ENCODE measurements around the gene HOXD9. TPM values are rescaled to one million over a fixed set of nuclear protein-coding genes. Genes with fewer than 3 reads are reported as not detected.

HOXD9 gene
- total RNA-seq, 1 experiment from 2014 or later = not detected

DNA sequence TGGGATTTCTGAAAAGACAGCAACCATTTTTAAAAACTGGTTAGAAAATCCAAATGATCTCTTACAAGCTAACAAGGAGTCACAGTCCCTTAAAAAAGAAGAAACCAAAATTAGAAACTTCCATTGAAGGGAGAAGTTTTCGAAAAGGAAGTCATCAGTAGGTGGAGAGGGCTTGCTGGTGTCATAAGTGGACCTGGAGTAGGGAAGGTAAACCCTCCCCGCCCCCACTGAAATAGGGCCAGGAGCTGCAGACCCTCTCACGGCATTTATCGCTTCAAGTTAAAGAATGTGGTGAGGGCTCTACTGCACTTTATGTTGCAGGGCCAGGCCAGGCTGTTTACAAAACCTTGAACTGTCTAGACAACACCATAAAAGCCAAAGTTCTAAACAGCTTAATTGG, 12.6 kb upstream of the HOXD9 start:
- POLR2A ChIA-PET (ENCODE audit: unreplicated experiment) = interaction anchor here (0.6 kb wide), 1 partner anchor 420 kb away, joined by 3 read pairs; no protein-coding TSS in a partner anchor
- CTCF ChIA-PET = interaction anchor here (0.6 to 1.5 kb wide), 3 partner anchors 13 to 544 kb away, joined by 3 to 6 read pairs (median 4); no protein-coding TSS in a partner anchor
- H4K20me1 ChIP-seq (ENCODE audit: insufficient read depth) = no peaks in the 10 kb centered on the region
- intact Hi-C loops (cut with micrococcal nuclease; ENCODE audit: unreplicated experiment) = loop anchor here (5.0 kb wide), 1 partner anchor 1037 kb away; no protein-coding TSS in a partner anchor
- no peak for DNase-seq
- no peaks in the 10 kb centered on the region for H3K4me1 ChIP-seq (replicated peaks; ENCODE audit: insufficient read depth)
- no peaks in the 10 kb centered on the region for H3K36me3 ChIP-seq (ENCODE audit: low read depth)
- H3F3A ChIP-seq (ENCODE audit: insufficient read depth, low read depth) = no peaks in the 10 kb centered on the region
- no peaks in the 10 kb centered on the region for H3K79me2 ChIP-seq (ENCODE audit: low read depth)
- H3K27ac ChIP-seq = no peak overlapping the region
- H3K4me2 ChIP-seq = no peak overlapping the region
- H3K4me3 ChIP-seq = no peak overlapping the region
- no TSS peak for BruUV-seq (replicated peaks)
- no peak overlapping the region for H2AFZ ChIP-seq
- no peaks in the 10 kb centered on the region for H3K9me2 ChIP-seq (ENCODE audit: insufficient read depth)
- TF ChIP-seq EZH2 (IDR thresholded peaks at IDR 0.05; ENCODE audit: low read depth) (no peak), CTCF (conservative IDR thresholded peaks at IDR 0.05) (no peak)
- peaks cover 42% of the 10 kb centered on the region for H3K27me3 ChIP-seq (ENCODE audit: insufficient read depth, low read depth)
- no peaks in the 10 kb centered on the region for H3K9me3 ChIP-seq (ENCODE audit: insufficient read depth, low read depth)

DNA sequence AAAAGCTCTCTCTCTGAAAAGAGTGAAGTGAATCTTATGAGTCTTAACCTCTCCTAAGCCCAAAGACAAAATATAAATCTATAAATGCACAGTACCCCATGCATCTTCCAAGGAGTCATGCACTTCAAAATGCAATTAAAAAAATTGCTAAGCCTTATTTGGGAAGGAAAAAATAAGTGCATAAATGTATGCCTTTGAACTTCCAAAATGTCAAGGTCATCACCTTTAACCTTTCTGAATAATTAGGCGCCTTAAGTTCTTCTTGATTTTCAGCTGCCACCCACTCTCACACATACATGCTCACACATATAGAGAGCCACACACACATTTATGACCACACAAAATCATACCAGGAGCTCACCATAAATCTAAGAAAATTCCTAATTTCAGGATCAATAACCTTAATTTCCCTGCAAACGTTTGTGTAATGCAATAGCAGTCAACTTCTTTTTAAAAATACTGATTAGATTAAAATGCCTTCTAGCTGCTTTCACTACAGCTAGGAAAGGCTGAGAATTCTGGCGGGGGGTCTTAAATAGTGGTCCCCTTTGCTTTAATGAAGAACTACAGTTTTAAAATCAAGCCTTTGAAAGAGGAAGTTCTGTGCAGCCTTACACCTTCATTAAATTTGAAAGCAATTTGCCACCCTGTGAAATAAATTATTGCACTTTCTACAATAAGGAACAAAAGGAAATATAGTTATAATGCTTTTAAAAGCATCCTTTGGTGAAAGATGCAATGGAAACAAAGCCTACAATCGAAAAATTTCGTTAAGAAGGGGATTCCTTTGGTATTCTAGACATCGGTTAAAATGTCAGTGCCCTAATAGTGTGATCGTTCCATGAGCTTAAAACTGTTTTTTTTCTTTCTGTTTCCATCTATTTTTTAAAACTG, 11.9 kb upstream of the HOXD9 start:
- TF ChIP-seq CTCF (conservative IDR thresholded peaks at IDR 0.05) (no peak), EZH2 (IDR thresholded peaks at IDR 0.05; ENCODE audit: low read depth) (no peak)
- Histone ChIP-seq H3K4me2 (no peak overlapping the region), H3K4me1 (replicated peaks; ENCODE audit: insufficient read depth) (no peaks in the 10 kb centered on the region), H3K27me3 (ENCODE audit: insufficient read depth, low read depth) (peaks cover 49% of the 10 kb centered on the region), H2AFZ (no peak overlapping the region), H3K4me3 (no peak overlapping the region), H3K79me2 (ENCODE audit: low read depth) (no peaks in the 10 kb centered on the region), H3K27ac (no peak overlapping the region), H3F3A (ENCODE audit: insufficient read depth, low read depth) (no peaks in the 10 kb centered on the region), H3K9me3 (ENCODE audit: insufficient read depth, low read depth) (no peaks in the 10 kb centered on the region), H3K36me3 (ENCODE audit: low read depth) (no peaks in the 10 kb centered on the region), H4K20me1 (ENCODE audit: insufficient read depth) (no peaks in the 10 kb centered on the region), H3K9me2 (ENCODE audit: insufficient read depth) (no peaks in the 10 kb centered on the region)
- POLR2A ChIA-PET (ENCODE audit: unreplicated experiment) = interaction anchor here (0.6 kb wide), 1 partner anchor 421 kb away, joined by 3 read pairs; no protein-coding TSS in a partner anchor
- DNase-seq = no peak
- CTCF ChIA-PET = interaction anchor here (0.6 to 1.5 kb wide), 3 partner anchors 14 to 543 kb away, joined by 3 to 6 read pairs (median 4); no protein-coding TSS in a partner anchor
- intact Hi-C loops (cut with micrococcal nuclease; ENCODE audit: unreplicated experiment) = loop anchor here (5.0 kb wide), 1 partner anchor 1037 kb away; no protein-coding TSS in a partner anchor
- no TSS peak for BruUV-seq (replicated peaks)

DNA sequence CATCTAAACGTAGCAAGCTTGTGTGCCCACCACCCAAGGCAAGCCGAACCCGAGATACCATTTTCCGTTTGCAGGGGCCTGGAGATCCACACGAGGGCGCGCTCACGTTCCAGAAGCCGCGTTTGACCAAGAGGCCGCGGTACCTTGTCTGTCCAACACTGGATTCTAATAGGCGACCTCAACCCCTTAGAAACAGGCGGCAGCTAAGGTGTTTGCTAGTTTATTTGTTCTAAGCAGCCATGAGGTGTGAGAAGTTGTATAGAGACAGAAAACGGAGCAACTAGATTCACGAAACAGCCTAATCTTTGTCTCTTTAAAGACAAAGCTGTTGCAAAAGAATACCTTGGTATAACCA, 11.2 kb upstream of the HOXD9 start:
- Histone ChIP-seq H3F3A (ENCODE audit: insufficient read depth, low read depth) (no peaks in the 10 kb centered on the region), H3K27me3 (ENCODE audit: insufficient read depth, low read depth) (peaks cover 54% of the 10 kb centered on the region), H3K9me3 (ENCODE audit: insufficient read depth, low read depth) (no peaks in the 10 kb centered on the region), H3K27ac (no peak overlapping the region), H3K4me3 (no peak overlapping the region), H3K4me1 (replicated peaks; ENCODE audit: insufficient read depth) (no peaks in the 10 kb centered on the region), H4K20me1 (ENCODE audit: insufficient read depth) (no peaks in the 10 kb centered on the region), H3K4me2 (peak overlapping the region; percentile 34; the same call in 1 of the 2 replicates), H3K9me2 (ENCODE audit: insufficient read depth) (no peaks in the 10 kb centered on the region), H2AFZ (no peak overlapping the region; the same call in 1 of the 2 replicates), H3K36me3 (ENCODE audit: low read depth) (no peaks in the 10 kb centered on the region), H3K79me2 (ENCODE audit: low read depth) (no peaks in the 10 kb centered on the region)
- intact Hi-C loops (cut with micrococcal nuclease; ENCODE audit: unreplicated experiment) = loop anchor here (5.0 kb wide), 1 partner anchor 1036 kb away; no protein-coding TSS in a partner anchor
- TF ChIP-seq EZH2 (IDR thresholded peaks at IDR 0.05; ENCODE audit: low read depth) = no peak
- TF ChIP-seq CTCF (conservative IDR thresholded peaks at IDR 0.05) = peak; percentile 80
- CTCF ChIA-PET = interaction anchor here (1.5 kb wide), 1 partner anchor 543 kb away, joined by 6 read pairs; no protein-coding TSS in a partner anchor
- peak in 1 of 2 experiments; percentile 46 for DNase-seq
- no TSS peak for BruUV-seq (replicated peaks)
- POLR2A ChIA-PET (ENCODE audit: unreplicated experiment) = no interaction called here

Data from PC-9 (cell line).